SU-DHL-6 (cell line): ENCODE data around the gene TACC3.

Source experiments
- CTCF ChIP-seq: fragments of 200-600 bp; sonication (generic); IDR thresholded peaks from one replicate; pipeline ENCODE4 v1.5.1; 2017; ENCODE audit warnings: antibody characterized with exemption, mild to moderate bottlenecking, low read length, moderate library complexity; ENCODE audit not compliant: insufficient read depth, poor library complexity, severe bottlenecking
- EZH2phosphoT487 ChIP-seq: fragments of 200-600 bp; sonication (generic), shearing (Covaris generic); conservative IDR thresholded peaks from 2 replicates; pipeline ENCODE4 v1.6.1; 2018; ENCODE audit warnings: mild to moderate bottlenecking, antibody characterized with exemption, low read length, moderate library complexity, mixed read lengths

DNA sequence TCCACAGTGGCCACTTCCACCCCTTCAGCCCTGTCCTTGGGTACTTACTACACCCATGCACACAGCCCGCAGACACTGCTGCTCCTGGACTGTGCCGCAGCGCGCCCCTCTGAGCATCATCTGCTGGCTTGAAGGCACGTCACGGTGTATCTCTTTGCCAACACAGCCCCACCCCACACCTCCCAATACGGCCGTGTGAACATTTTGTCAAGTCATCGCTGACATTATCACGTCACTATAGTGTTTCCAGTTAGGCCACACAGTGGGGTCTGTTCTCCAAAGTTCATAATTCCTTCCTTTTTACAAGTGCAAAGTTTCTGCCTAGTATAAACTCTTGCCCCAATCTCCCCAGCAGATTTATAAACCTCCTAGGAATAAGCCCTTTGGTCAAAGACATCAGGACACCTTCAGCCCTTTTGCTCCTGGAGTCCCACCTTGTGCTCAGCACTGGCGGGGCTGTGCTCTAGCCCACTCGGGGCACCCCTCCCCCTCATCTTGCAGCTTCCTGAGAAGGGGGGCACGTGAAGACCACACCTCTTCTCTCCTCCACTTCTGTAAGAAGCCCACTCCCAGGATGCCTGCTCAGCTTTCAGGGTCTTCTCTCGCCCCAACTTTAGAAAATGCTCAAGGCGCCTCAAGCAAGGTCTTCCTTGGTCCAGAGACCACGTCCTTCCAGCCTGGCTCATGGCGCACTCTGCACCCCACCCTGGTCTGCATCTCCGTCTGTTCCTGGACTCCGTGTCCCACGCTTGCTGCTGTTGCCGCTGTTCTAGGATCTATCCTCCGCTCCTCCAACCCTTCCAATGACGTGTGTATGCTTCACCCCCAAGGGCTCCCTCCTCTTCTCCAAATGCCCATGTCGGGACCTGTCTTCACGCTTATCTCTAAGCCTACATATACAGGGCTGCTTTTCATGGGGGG is 44.5 kb upstream of the TACC3 start:
- no peak for TF ChIP-seq CTCF
- TF ChIP-seq EZH2phosphoT487, result no peak
